IMR-90 (cell line): ENCODE data around the gene CD24. TPM values are rescaled to one million over a fixed set of nuclear protein-coding genes. Genes with fewer than 3 reads are reported as not detected.

Experiments used
- ATAC-seq: fragments of 200-7000 bp; cut with Tn5 transposase; 2 replicates; pipeline ENCODE4 v1.9.1; 2020; ENCODE audit warnings: low read depth, mild to moderate bottlenecking, moderate library complexity
- BruUV-seq: library from RNA; stranded (reverse); fragments of 400-500 nt; replicated peaks from 2 replicates; lab custom pipeline; 2021; lab: Mats Ljungman, UMichigan
- CTCF ChIA-PET: fragments of 300-600 bp; formaldehyde crosslinking; extraction: SDS; loops from one replicate; lab custom pipeline; 2021; ENCODE audit warnings: antibody characterized with exemption; lab: Yijun Ruan, JAX
- POLR2A ChIA-PET: fragments of 300-600 bp; sonication (Branson Sonifier 250); formaldehyde crosslinking; loops from one replicate; lab custom pipeline; 2022; ENCODE audit warnings: antibody characterized with exemption; ENCODE audit not compliant: unreplicated experiment; lab: Charles Lee
- DNase-seq: peaks from one replicate; pipeline ENCODE4 v3.0.0; 2013
- H2AFZ ChIP-seq: replicated peaks from 2 replicates; pipeline ENCODE3; 2013; ENCODE audit warnings: low read length, mild to moderate bottlenecking; ENCODE audit not compliant: poor library complexity
- H2AK5ac ChIP-seq: 2 replicates; pipeline ENCODE4 v1.6.1; 2013; ENCODE audit warnings: low read depth, low read length, inconsistent platforms
- H2AK9ac ChIP-seq: replicated peaks from 2 replicates; pipeline ENCODE3; 2013; ENCODE audit warnings: mild to moderate bottlenecking, low read depth, low read length, moderate library complexity; ENCODE audit not compliant: poor library complexity
- H2BK120ac ChIP-seq: 2 replicates; pipeline ENCODE4 v1.6.1; 2013; ENCODE audit warnings: low read depth, low read length, inconsistent platforms
- H2BK15ac ChIP-seq: 3 replicates; pipeline ENCODE4 v1.6.1; 2013; ENCODE audit warnings: low read depth, low read length, inconsistent platforms
- H2BK20ac ChIP-seq: 2 replicates; pipeline ENCODE4 v1.6.1; 2013; ENCODE audit warnings: low read depth, mild to moderate bottlenecking, inconsistent platforms, low read length, moderate library complexity
- H2BK5ac ChIP-seq: 2 replicates; pipeline ENCODE4 v1.6.1; 2013; ENCODE audit warnings: mild to moderate bottlenecking, low read depth, low read length, inconsistent platforms; ENCODE audit not compliant: poor library complexity, severe bottlenecking
- H3K14ac ChIP-seq: replicated peaks from 2 replicates; pipeline ENCODE4 v1.6.1; 2013; ENCODE audit warnings: low read depth, low read length, inconsistent platforms
- H3K18ac ChIP-seq: 2 replicates; pipeline ENCODE4 v1.6.1; 2013; ENCODE audit warnings: low read depth, low read length, control low read depth
- H3K23ac ChIP-seq: 2 replicates; pipeline ENCODE4 v1.6.1; 2013; ENCODE audit warnings: low read depth, low read length, inconsistent platforms
- H3K27ac ChIP-seq: 2 replicates; pipeline ENCODE4 v1.5.1; 2013; ENCODE audit warnings: mild to moderate bottlenecking, control low read depth, low read length; ENCODE audit not compliant: insufficient read depth
- H3K27me3 ChIP-seq: 2 replicates; pipeline ENCODE4 v1.6.1; 2013; ENCODE audit warnings: low read length; ENCODE audit not compliant: control insufficient read depth, insufficient read depth
- H3K36me3 ChIP-seq: 2 replicates; pipeline ENCODE4 v1.6.1; 2013; ENCODE audit warnings: low read length, mixed read lengths; ENCODE audit not compliant: control insufficient read depth, insufficient read depth
- H3K4ac ChIP-seq: 2 replicates; pipeline ENCODE4 v1.6.1; 2013; ENCODE audit warnings: low read depth, low read length, inconsistent platforms
- H3K4me1 ChIP-seq: 2 replicates; pipeline ENCODE4 v1.6.1; 2013; ENCODE audit warnings: low read length, mixed read lengths; ENCODE audit not compliant: control insufficient read depth, insufficient read depth
- H3K4me2 ChIP-seq: 2 replicates; pipeline ENCODE4 v1.6.1; 2013; ENCODE audit warnings: low read depth, mild to moderate bottlenecking, control low read depth, low read length, moderate library complexity
- H3K4me3 ChIP-seq: 2 replicates; pipeline ENCODE4 v1.5.1; 2013; ENCODE audit warnings: low read depth, mild to moderate bottlenecking, control low read depth, low read length, moderate library complexity; ENCODE audit not compliant: insufficient read depth
- H3K56ac ChIP-seq: 2 replicates; pipeline ENCODE4 v1.6.1; 2013; ENCODE audit warnings: low read length, inconsistent platforms; ENCODE audit not compliant: insufficient read depth; ENCODE audit errors: extremely low read depth
- H3K79me1 ChIP-seq, 2 experiments: 2 replicates each; pipeline ENCODE4 v1.6.1; 2013; ENCODE audit warnings: low read length in 2 of 2, inconsistent platforms in 1 of 2, low read depth in 1 of 2
- H3K9ac ChIP-seq: 2 replicates; pipeline ENCODE4 v1.6.1; 2013; ENCODE audit warnings: low read depth, low read length, control low read depth
- H3K9me1 ChIP-seq: 2 replicates; pipeline ENCODE4 v1.6.1; 2013; ENCODE audit warnings: low read length, inconsistent platforms; ENCODE audit not compliant: insufficient read depth
- H3K9me3 ChIP-seq: 2 replicates; pipeline ENCODE4 v1.6.1; 2013; ENCODE audit warnings: low read length; ENCODE audit not compliant: control insufficient read depth, insufficient read depth
- H4K20me1 ChIP-seq: 2 replicates; pipeline ENCODE4 v1.6.1; 2013; ENCODE audit warnings: low read length, inconsistent platforms; ENCODE audit not compliant: insufficient read depth
- H4K5ac ChIP-seq: 2 replicates; pipeline ENCODE4 v1.6.1; 2013; ENCODE audit warnings: mild to moderate bottlenecking, low read depth, low read length, control low read depth
- H4K8ac ChIP-seq, 2 experiments: 2 replicates each; pipeline ENCODE4 v1.6.1; 2013; ENCODE audit warnings: low read depth in 2 of 2, low read length in 2 of 2, control low read depth in 1 of 2, inconsistent platforms in 1 of 2
- H4K91ac ChIP-seq: 2 replicates; pipeline ENCODE4 v1.6.1; 2013; ENCODE audit warnings: low read depth, low read length, inconsistent platforms; ENCODE audit not compliant: insufficient read depth
- BHLHE40 ChIP-seq: fragments of 150-350 bp; IDR thresholded peaks from 2 replicates; pipeline ENCODE4 v1.6.1; 2016; ENCODE audit warnings: mild to moderate bottlenecking, low read depth, low read length
- CEBPB ChIP-seq: IDR thresholded peaks from 2 replicates; pipeline ENCODE4 v1.6.1; 2012; ENCODE audit warnings: low read depth, low read length, improper control_type of control experiment
- CHD1 ChIP-seq: IDR thresholded peaks from 2 replicates; pipeline ENCODE4 v1.6.1; 2012; ENCODE audit warnings: low read depth, low read length, improper control_type of control experiment
- CTCF ChIP-seq: conservative IDR thresholded peaks from 2 replicates; pipeline ENCODE4 v1.5.1; 2012; ENCODE audit warnings: mild to moderate bottlenecking, low read depth, low read length, improper control_type of control experiment
- FOS ChIP-seq: fragments of 150-350 bp; IDR thresholded peaks from 2 replicates; pipeline ENCODE4 v1.6.1; 2016; ENCODE audit warnings: low read depth, low read length
- MAFK ChIP-seq: IDR thresholded peaks from 2 replicates; pipeline ENCODE4 v1.6.1; 2012; ENCODE audit warnings: low read depth, low read length, improper control_type of control experiment
- MAZ ChIP-seq: IDR thresholded peaks from 2 replicates; pipeline ENCODE4 v1.6.1; 2012; ENCODE audit warnings: low read depth, mild to moderate bottlenecking, low read length, improper control_type of control experiment, moderate library complexity, borderline replicate concordance
- MXI1 ChIP-seq: IDR thresholded peaks from 2 replicates; pipeline ENCODE4 v1.6.1; 2012; ENCODE audit warnings: low read depth, mild to moderate bottlenecking, low read length, moderate library complexity, borderline replicate concordance
- NFE2L2 ChIP-seq: fragments of 150-350 bp; IDR thresholded peaks from 2 replicates; pipeline ENCODE4 v1.6.1; 2016; ENCODE audit warnings: low read depth, mild to moderate bottlenecking, low read length
- POLR2A ChIP-seq: IDR thresholded peaks from 2 replicates; pipeline ENCODE4 v1.6.1; 2012; ENCODE audit warnings: mild to moderate bottlenecking, low read depth, low read length
- RAD21 ChIP-seq: IDR thresholded peaks from 2 replicates; pipeline ENCODE4 v1.6.1; 2012; ENCODE audit warnings: low read length, improper control_type of control experiment
- RCOR1 ChIP-seq: IDR thresholded peaks from 2 replicates; pipeline ENCODE4 v1.6.1; 2012; ENCODE audit warnings: mild to moderate bottlenecking, low read length, improper control_type of control experiment; ENCODE audit not compliant: insufficient replicate concordance
- RFX5 ChIP-seq: IDR thresholded peaks from 2 replicates; pipeline ENCODE4 v1.8.0; 2012; ENCODE audit warnings: low read depth, mild to moderate bottlenecking, low read length, moderate library complexity
- SMC3 ChIP-seq: fragments of 150-350 bp; IDR thresholded peaks from 2 replicates; pipeline ENCODE4 v1.6.1; 2016; ENCODE audit warnings: low read depth, mild to moderate bottlenecking, antibody characterized with exemption, low read length, moderate library complexity
- USF2 ChIP-seq: fragments of 150-350 bp; IDR thresholded peaks from 2 replicates; pipeline ENCODE4 v1.6.1; 2017; ENCODE audit warnings: mild to moderate bottlenecking, antibody characterized with exemption, low read length, low read depth
- WGBS, 2 experiments: methylation state at CpG; one replicate each; pipeline versions ENCODE4 v1.1.5 to v1.1.7; 2013; ENCODE audit warnings: missing lambda C conversion rate in 2 of 2; ENCODE audit not compliant: insufficient read length in 1 of 2; ENCODE audit errors: extremely low coverage in 2 of 2; 5-methylcytosine and 5-hydroxymethylcytosine counted together
- dilution Hi-C: fragments of 300-500 bp; cut with HindIII; formaldehyde crosslinking; loops from one replicate; pipeline ENCODE4 v1.14.3; 2018; ENCODE audit warnings: low sequenced_read_pairs; ENCODE audit not compliant: unreplicated experiment
- in situ Hi-C: fragments of 300-500 bp; cut with MboI; formaldehyde crosslinking; loops from 3 replicates; pipeline ENCODE4 v1.14.3; 2019; ENCODE audit warnings: low sequenced_read_pairs, inconsistent platforms, mixed read lengths
- intact Hi-C: fragments of 100-400 bp; cut with micrococcal nuclease; formaldehyde crosslinking; loops from 2 replicates; pipeline ENCODE4 v1.10.0; 2022
- polyA plus RNA-seq, 3 experiments: library from polyadenylated mRNA; depleted of rRNA; stranded (reverse); fragments of >200 nt; gene quantifications; 2 replicates each; pipeline ENCODE4 v1.2.3, GENCODE V29; 2012; ENCODE audit warnings: low replicate concordance in 1 of 3
- total RNA-seq: library from RNA; depleted of rRNA; stranded (reverse); fragments of >200 nt; gene quantifications from 2 replicates; pipeline ENCODE4 v1.2.3, GENCODE V29; 2012
- TF ChIP-seq, protein P1 (sequence below): fragments of 150-350 bp; IDR thresholded peaks from 2 replicates; pipeline ENCODE4 v1.6.1; 2016; ENCODE audit warnings: low read depth, mild to moderate bottlenecking, low read length, moderate library complexity, borderline replicate concordance

The CD24 gene
- total and polyA plus RNA-seq, 2 of the 4 experiments (the other 2 are of a cell fraction), result 0.07 to 0.18 TPM

DNA sequence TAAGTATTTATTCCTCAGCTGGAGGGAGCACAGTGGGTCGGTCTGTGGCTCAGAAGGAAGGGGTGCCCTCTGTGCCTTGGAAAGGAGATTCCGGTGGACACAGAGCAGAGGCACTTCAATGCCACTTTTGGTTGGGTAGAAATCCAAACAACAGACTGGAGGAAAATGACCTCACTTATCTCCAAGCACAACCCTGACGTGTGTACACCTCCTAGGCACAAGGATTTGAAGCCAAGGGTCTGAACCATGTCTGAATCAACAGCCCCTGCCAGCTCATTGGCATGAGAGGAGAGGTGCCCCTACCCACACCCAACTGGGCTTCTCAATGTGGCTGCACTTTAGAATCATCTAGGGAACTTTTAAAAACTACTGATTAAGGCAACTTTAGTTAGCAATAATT, 13.4 kb downstream of the CD24 start:
- no peak for ATAC-seq
- Histone ChIP-seq H2BK120ac (no peak overlapping the region), H2BK5ac (no peak overlapping the region), H3K27me3 (peaks cover 6% of the 10 kb centered on the region), H3K9me1 (no peaks in the 10 kb centered on the region), H2BK20ac (no peak overlapping the region), H3K9me3 (no peaks in the 10 kb centered on the region), H3K27ac (no peak overlapping the region), H4K20me1 (no peaks in the 10 kb centered on the region), H3K4me1 (no peaks in the 10 kb centered on the region), H3K4me2 (no peak overlapping the region), H2AK5ac (no peak overlapping the region), H2BK15ac (no peak overlapping the region), H3K36me3 (no peaks in the 10 kb centered on the region), H3K79me1 (no peaks in the 10 kb centered on the region), H3K18ac (no peak overlapping the region), H2AK9ac (no peak overlapping the region), H2AFZ (no peak overlapping the region), H3K4me3 (no peak overlapping the region), H3K9ac (no peak overlapping the region), H3K56ac (no peak overlapping the region), H4K5ac (no peak overlapping the region), H4K91ac (no peak overlapping the region), H3K14ac (no peak overlapping the region), H4K8ac (no peak overlapping the region), H3K4ac (no peak overlapping the region), H3K23ac (no peak overlapping the region)
- TF ChIP-seq MAFK, result no peak
- no peak for TF ChIP-seq CTCF
- TF ChIP-seq RAD21, result no peak
- TF ChIP-seq, protein P1, sequence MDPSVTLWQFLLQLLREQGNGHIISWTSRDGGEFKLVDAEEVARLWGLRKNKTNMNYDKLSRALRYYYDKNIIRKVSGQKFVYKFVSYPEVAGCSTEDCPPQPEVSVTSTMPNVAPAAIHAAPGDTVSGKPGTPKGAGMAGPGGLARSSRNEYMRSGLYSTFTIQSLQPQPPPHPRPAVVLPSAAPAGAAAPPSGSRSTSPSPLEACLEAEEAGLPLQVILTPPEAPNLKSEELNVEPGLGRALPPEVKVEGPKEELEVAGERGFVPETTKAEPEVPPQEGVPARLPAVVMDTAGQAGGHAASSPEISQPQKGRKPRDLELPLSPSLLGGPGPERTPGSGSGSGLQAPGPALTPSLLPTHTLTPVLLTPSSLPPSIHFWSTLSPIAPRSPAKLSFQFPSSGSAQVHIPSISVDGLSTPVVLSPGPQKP, result no peak
- no peak for TF ChIP-seq CEBPB
- no peak for TF ChIP-seq POLR2A
- TF ChIP-seq USF2, result no peak
- no peak for TF ChIP-seq FOS
- TF ChIP-seq BHLHE40, result no peak
- no peak for TF ChIP-seq CHD1
- no peak for TF ChIP-seq RFX5
- TF ChIP-seq NFE2L2, result no peak
- no peak for TF ChIP-seq SMC3
- TF ChIP-seq MAZ, result no peak
- no peak for TF ChIP-seq RCOR1
- TF ChIP-seq MXI1, result no peak
- dilution Hi-C loops, result loop anchor here (25.0 kb wide), 1 partner anchor 499 kb away; no protein-coding TSS in a partner anchor
- no CpG with 5 or more reads among the region's 3 CpGs for WGBS, 2 experiments
- intact Hi-C loops, result no loop called here
- POLR2A ChIA-PET, result no interaction called here
- in situ Hi-C loops, result no loop called here
- BruUV-seq, result no TSS peak
- DNase-seq, result no peak
- CTCF ChIA-PET, result no interaction called here
